Measurements from ENCODE around the gene FAM131A. TPM values are rescaled to one million over a fixed set of nuclear protein-coding genes. Genes with fewer than 3 reads are reported as not detected.

Gene FAM131A
- total RNA-seq, 1 experiment from 2014 or later = 23.0 TPM

- H3K9me3 Mint-ChIP-seq = no peaks in the 10 kb centered on the region
- POLR2A ChIA-PET = no interaction called here
- no peak for ATAC-seq
- TF ChIP-seq, protein P1, sequence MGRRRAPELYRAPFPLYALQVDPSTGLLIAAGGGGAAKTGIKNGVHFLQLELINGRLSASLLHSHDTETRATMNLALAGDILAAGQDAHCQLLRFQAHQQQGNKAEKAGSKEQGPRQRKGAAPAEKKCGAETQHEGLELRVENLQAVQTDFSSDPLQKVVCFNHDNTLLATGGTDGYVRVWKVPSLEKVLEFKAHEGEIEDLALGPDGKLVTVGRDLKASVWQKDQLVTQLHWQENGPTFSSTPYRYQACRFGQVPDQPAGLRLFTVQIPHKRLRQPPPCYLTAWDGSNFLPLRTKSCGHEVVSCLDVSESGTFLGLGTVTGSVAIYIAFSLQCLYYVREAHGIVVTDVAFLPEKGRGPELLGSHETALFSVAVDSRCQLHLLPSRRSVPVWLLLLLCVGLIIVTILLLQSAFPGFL (CRISPR knock-in tag; IDR thresholded peaks at IDR 0.05; ENCODE audit: borderline replicate concordance) = no peak
- TF ChIP-seq PRDM15 (CRISPR knock-in tag; IDR thresholded peaks at IDR 0.05) = no peak
- no peak for TF ChIP-seq ZNF423 (CRISPR knock-in tag; IDR thresholded peaks at IDR 0.05)
- no peak for TF ChIP-seq CDX4 (CRISPR knock-in tag; IDR thresholded peaks at IDR 0.05; ENCODE audit: borderline replicate concordance)
- TF ChIP-seq RORB (CRISPR knock-in tag; IDR thresholded peaks at IDR 0.05) = no peak
- TF ChIP-seq, protein P2, sequence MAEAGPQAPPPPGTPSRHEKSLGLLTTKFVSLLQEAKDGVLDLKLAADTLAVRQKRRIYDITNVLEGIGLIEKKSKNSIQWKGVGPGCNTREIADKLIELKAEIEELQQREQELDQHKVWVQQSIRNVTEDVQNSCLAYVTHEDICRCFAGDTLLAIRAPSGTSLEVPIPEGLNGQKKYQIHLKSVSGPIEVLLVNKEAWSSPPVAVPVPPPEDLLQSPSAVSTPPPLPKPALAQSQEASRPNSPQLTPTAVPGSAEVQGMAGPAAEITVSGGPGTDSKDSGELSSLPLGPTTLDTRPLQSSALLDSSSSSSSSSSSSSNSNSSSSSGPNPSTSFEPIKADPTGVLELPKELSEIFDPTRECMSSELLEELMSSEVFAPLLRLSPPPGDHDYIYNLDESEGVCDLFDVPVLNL (CRISPR knock-in tag; IDR thresholded peaks at IDR 0.05; ENCODE audit: borderline replicate concordance, low read depth) = no peak
- CTCF ChIA-PET = interaction anchor here (4.7 kb wide), 1 partner anchor 16 kb away, joined by 30 read pairs; no protein-coding TSS in a partner anchor
- no peak overlapping the region for H3K4me3 Mint-ChIP-seq
- no peaks in the 10 kb centered on the region for H3K36me3 Mint-ChIP-seq
- no peak overlapping the region for H3K27ac Mint-ChIP-seq
- H3K27me3 Mint-ChIP-seq (ENCODE audit: low read depth) = peaks cover 18% of the 10 kb centered on the region
- H3K4me1 Mint-ChIP-seq = peaks cover 4% of the 10 kb centered on the region; the same call in 1 of the 2 replicates
- DNase-seq (ENCODE audit: low spot score) = no peak
Measured at GRCh38 chr3:184387174-184387714, 49.8 kb downstream of the FAM131A start.

DNA sequence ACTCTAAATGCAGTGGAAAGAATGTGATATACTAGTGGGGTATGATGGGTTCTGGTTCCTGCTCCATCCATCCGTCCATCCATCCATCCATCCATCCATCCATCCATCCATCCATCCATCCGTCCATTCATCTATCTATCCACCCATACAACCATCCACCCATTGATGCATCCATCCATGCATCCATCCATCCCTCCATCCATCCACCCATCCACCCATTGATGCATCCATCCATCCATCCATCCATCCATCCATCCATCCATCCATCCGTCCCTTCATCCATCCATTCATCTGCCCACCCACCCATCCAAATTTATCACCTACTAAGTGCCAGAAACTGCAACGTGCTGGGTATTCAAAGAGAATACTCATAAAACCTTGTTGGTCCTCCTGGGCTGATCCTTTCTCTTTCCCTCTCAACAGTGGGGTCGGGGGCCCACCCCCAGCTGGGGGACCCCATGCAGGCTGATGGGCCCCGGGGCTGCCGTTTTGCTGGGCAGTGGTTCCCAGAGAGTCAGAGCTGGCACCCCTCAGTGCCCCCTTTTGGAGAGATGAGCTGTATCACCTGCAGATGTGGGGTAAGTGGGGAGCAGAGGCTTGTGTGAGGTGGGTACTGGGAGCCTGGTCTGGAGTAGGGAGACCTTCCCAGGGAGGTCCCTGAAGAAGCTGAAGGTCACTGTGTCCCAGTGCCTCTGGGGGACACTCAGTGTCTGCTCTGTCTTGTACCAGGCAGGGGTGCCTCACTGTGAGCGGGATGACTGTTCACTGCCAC lies 51.0 kb downstream of the FAM131A start:
- ATAC-seq (no peak), DNase-seq (ENCODE audit: low spot score) (no peak)
- H3K4me3 Mint-ChIP-seq = no peak overlapping the region
- peaks cover 7% of the 10 kb centered on the region for H3K27me3 Mint-ChIP-seq (ENCODE audit: low read depth)
- H3K4me1 Mint-ChIP-seq = peaks cover 4% of the 10 kb centered on the region; the same call in 1 of the 2 replicates
- ChIA-PET POLR2A (no interaction called here), CTCF (interaction anchor here (0.5 to 1.1 kb wide), 2 partner anchors 16 to 29 kb away, joined by 3 to 8 read pairs; no protein-coding TSS in a partner anchor)
- no peaks in the 10 kb centered on the region for H3K9me3 Mint-ChIP-seq
- no peaks in the 10 kb centered on the region for H3K36me3 Mint-ChIP-seq
- H3K27ac Mint-ChIP-seq = no peak overlapping the region
- TF ChIP-seq, protein P3, sequence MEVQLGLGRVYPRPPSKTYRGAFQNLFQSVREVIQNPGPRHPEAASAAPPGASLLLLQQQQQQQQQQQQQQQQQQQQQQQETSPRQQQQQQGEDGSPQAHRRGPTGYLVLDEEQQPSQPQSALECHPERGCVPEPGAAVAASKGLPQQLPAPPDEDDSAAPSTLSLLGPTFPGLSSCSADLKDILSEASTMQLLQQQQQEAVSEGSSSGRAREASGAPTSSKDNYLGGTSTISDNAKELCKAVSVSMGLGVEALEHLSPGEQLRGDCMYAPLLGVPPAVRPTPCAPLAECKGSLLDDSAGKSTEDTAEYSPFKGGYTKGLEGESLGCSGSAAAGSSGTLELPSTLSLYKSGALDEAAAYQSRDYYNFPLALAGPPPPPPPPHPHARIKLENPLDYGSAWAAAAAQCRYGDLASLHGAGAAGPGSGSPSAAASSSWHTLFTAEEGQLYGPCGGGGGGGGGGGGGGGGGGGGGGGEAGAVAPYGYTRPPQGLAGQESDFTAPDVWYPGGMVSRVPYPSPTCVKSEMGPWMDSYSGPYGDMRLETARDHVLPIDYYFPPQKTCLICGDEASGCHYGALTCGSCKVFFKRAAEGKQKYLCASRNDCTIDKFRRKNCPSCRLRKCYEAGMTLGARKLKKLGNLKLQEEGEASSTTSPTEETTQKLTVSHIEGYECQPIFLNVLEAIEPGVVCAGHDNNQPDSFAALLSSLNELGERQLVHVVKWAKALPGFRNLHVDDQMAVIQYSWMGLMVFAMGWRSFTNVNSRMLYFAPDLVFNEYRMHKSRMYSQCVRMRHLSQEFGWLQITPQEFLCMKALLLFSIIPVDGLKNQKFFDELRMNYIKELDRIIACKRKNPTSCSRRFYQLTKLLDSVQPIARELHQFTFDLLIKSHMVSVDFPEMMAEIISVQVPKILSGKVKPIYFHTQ (CRISPR knock-in tag; IDR thresholded peaks at IDR 0.05) = no peak
- TF ChIP-seq ERG (CRISPR knock-in tag; IDR thresholded peaks at IDR 0.05) (no peak), HMGA2 (CRISPR knock-in tag; IDR thresholded peaks at IDR 0.05) (no peak), ZNF138 (CRISPR knock-in tag; conservative IDR thresholded peaks at IDR 0.05) (no peak), ELF4 (CRISPR knock-in tag; IDR thresholded peaks at IDR 0.05; ENCODE audit: low read depth) (no peak), CDX4 (CRISPR knock-in tag; IDR thresholded peaks at IDR 0.05; ENCODE audit: borderline replicate concordance) (no peak), FOXK1 (CRISPR knock-in tag; IDR thresholded peaks at IDR 0.05) (no peak)
- TF ChIP-seq, protein P4, sequence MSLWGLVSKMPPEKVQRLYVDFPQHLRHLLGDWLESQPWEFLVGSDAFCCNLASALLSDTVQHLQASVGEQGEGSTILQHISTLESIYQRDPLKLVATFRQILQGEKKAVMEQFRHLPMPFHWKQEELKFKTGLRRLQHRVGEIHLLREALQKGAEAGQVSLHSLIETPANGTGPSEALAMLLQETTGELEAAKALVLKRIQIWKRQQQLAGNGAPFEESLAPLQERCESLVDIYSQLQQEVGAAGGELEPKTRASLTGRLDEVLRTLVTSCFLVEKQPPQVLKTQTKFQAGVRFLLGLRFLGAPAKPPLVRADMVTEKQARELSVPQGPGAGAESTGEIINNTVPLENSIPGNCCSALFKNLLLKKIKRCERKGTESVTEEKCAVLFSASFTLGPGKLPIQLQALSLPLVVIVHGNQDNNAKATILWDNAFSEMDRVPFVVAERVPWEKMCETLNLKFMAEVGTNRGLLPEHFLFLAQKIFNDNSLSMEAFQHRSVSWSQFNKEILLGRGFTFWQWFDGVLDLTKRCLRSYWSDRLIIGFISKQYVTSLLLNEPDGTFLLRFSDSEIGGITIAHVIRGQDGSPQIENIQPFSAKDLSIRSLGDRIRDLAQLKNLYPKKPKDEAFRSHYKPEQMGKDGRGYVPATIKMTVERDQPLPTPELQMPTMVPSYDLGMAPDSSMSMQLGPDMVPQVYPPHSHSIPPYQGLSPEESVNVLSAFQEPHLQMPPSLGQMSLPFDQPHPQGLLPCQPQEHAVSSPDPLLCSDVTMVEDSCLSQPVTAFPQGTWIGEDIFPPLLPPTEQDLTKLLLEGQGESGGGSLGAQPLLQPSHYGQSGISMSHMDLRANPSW (CRISPR knock-in tag; conservative IDR thresholded peaks at IDR 0.05; ENCODE audit: low read depth) = no peak
- TF ChIP-seq, protein P5, sequence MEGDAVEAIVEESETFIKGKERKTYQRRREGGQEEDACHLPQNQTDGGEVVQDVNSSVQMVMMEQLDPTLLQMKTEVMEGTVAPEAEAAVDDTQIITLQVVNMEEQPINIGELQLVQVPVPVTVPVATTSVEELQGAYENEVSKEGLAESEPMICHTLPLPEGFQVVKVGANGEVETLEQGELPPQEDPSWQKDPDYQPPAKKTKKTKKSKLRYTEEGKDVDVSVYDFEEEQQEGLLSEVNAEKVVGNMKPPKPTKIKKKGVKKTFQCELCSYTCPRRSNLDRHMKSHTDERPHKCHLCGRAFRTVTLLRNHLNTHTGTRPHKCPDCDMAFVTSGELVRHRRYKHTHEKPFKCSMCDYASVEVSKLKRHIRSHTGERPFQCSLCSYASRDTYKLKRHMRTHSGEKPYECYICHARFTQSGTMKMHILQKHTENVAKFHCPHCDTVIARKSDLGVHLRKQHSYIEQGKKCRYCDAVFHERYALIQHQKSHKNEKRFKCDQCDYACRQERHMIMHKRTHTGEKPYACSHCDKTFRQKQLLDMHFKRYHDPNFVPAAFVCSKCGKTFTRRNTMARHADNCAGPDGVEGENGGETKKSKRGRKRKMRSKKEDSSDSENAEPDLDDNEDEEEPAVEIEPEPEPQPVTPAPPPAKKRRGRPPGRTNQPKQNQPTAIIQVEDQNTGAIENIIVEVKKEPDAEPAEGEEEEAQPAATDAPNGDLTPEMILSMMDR (IDR thresholded peaks at IDR 0.05) = no peak

Measured in WTC11 (cell line).